Measurements from ENCODE around the gene RESF1.

RESF1 gene

GRCh38 chr12:31959701-31960391, 631 bp downstream of the RESF1 start:
- FAIRE-seq, result no peak

GRCh38 chr12:31961137-31961536, 1.9 kb downstream of the RESF1 start:
- no peak for FAIRE-seq

GRCh38 chr12:31962076-31962475, 2.9 kb downstream of the RESF1 start:
- FAIRE-seq, result no peak

DNA sequence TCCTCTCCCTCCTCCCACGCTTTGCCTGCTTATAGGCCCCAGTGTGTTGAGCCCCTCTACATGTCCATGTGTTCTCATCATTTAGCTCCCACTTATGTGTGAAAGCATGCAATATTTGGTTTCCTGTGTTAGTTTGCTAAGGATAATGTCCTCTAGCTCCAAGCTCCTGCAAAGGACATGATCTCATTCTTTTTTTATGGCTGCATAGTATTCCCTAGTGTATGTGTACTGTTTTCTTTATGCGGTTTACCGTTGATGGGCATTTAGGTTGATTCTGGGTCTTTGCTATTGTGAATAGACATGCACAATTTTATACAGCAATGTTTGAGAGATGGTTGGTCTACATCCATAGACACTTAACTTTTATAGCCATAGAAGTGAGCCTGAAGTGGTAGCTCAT, 5.1 kb downstream of the RESF1 start:
- FAIRE-seq, result no peak

DNA sequence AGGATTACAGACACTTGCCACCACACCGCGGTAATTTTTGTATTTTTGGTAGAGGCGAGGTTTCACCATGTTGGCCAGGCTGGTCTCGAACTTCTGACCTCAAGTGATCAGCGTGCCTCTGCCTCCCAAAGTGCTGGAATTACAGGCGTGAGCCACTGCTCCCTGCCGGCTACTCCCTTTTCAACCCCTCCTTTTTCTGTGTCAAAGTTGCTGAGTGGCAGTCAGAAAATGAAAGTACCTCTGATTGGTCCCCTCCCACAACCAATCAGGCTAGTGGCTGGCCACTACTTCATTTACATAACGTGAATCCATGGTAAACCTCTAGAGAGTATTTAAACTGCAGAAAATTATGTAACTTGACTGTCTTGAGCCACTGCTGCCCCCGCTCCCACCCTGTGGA, 5.9 kb downstream of the RESF1 start:
- FAIRE-seq, result no peak

DNA sequence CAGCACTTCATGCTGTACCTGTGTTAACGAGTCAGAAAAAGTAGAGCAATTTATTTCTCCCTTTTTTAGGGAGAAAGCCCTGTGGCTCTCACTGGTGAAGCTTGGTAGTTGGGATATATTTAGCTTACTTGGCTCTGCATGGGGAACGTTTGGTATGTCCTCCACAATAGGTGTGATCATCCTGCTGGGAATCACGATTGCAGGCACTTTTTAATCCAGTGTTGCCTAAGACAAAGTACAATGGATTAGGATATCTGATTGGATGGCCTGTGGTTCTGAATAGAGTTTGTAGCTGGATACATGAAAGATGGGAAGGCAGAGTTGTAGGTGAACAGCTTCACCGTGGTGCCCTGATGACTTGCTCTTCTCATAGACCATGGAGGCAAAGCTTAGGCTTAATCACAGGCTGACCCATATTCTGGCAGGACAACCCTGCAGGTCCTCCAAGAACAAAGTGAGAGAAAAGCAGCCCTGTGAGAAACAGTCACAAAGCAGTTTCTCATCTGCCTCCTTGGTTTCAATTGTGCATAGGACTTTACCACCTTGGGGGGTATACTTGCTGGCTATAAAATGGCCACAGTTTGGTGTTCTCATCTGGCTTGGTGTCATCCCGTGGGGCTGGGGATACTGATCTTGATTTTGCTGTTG, 7.5 kb downstream of the RESF1 start:
- FAIRE-seq, result no peak

- FAIRE-seq, result no peak
Observed at GRCh38 chr12:31967539-31967938, 8.3 kb downstream of the RESF1 start.

DNA sequence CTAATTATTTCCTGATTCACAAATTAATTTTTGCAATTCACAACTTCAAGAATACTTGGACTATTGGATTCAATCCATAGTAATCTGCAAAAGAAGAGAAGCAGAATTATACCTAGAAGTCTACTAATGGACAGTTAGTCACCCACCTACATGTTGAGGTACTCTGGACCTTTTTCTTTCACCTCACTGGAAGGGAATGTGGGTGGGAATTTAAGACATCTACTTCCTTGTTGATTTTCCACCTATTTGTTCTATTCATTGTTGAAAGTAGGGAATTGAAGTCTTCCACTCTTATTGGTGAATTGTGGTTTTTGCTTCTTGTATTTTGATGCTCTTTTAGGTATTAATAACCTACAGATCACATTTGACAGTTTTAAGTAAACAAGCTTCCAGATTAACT, 11.0 kb downstream of the RESF1 start:
- FAIRE-seq, result no peak

GRCh38 chr12:31973818-31974217, 14.6 kb downstream of the RESF1 start:
- FAIRE-seq, result no peak

- FAIRE-seq, result no peak
Observed at GRCh38 chr12:31974673-31975072, 15.5 kb downstream of the RESF1 start.

DNA sequence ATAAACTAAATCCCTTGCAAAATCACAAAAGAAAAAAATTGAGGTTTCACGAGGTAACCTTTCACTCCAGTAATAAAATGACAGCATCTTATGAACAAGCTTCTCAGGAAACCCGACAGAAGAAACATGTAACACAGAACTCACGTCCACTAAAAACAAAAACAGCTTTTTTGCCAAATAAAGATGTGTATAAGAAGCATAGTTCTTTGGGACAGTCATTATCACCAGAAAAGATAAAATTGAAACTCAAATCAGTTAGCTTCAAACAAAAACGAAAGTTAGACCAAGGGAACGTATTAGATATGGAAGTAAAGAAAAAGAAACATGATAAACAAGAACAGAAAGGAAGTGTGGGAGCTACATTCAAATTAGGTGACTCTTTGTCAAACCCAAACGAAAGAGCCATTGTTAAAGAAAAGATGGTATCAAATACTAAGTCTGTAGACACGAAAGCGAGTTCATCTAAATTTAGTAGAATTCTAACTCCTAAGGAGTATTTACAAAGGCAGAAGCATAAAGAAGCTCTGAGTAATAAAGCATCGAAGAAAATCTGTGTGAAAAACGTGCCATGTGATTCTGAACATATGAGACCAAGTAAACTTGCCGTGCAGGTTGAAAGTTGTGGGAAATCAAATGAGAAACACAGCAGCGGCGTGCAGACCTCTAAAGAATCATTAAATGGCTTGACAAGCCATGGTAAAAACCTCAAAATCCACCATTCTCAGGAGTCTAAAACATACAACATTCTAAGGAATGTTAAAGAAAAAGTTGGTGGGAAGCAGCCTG, 25.8 kb downstream of the RESF1 start:
- no peak for FAIRE-seq

DNA sequence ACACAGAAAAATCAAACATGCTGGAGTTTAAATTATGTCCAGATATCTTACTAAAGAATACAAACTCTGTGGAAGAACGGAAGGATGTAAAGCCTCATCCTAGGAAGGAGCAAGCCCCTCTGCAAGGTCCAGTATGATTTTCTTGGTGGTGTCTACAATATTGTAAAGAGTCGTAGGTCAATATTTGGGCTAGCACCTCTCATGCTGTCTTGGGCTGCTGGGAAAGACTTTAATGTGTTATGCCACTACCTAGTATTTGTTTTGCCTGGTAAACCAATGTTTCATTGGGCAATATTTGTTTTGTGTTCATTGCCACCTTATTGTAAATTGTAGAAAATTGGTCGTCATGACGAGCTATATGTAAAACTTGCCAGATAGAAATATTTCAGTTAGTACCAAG, 26.6 kb downstream of the RESF1 start:
- no peak for FAIRE-seq

DNA sequence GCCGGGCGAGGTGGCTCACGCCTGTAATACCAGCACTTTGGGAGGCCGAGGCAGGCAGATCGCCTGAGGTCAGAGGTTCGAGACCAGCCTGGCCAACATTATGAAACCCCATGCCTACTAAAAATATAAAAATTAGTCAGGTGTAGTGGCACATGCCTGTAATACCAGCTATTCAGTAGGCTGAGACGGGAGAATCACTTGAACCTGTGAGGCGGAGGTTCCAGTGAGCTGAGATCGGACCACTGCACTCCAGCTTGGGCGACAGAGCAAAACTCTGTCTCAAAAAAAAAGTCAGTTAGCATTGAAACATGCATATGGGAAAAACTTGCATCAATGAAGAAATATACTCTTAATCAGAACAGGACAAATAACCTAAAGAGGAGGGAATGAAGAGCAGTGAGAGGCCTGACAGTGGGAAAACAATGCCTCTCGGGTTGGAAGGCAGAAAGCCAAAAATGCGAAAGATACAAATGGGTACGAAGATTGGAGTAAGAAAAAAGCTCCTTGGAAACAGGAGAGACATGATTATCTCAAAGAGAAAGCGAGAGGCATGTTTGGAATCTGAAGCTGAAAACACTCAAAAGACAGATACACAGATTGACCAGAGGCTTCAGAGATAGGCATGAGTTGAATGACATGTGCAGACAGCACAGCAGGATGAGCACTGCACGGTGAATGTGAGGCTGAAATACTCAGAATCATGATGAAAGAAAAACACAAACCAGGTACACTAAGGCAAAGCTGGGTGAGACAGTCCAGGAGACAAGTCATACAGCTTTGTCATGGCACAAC, 30.6 kb downstream of the RESF1 start:
- no peak for FAIRE-seq

GRCh38 chr12:31991146-31991545, 31.9 kb downstream of the RESF1 start:
- no peak for FAIRE-seq

DNA sequence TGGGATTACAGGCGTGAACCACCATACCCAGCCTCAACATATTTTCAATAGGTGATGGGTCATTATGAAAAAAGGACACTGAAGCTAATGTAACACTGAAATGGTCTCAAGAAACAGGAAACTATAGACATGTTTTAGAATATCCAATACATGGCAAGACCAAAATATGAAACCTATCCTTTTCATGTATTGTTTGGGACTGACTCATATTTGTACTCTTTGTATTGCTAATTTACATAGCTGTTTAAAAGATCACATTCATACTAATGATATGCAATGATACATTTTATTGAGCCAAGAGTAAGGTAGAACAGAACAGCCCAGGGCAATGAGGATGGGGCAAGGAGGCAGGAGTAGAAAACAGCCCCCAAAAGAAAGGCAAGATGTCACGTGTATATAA, 32.6 kb downstream of the RESF1 start:
- no peak for FAIRE-seq

DNA sequence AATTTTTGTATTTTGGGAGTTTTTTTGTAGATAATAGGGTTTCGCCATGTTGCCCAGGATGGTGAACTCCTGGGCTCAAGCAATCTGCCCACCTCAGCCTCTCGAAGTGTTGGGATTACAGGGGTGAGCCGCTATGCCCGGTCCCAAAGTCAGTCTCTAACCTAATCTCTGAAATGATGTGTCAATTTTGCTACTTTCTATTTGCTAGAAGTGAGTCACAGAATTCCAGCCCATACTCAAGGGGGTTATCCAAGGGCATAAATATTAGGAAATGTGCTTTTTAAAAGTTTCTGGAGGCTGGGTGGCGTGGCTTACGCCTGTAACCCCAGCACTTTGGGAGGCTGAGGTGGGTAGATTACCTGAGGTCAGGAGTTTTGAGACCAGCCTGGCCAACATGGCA, 40.5 kb downstream of the RESF1 start:
- FAIRE-seq, result no peak

- FAIRE-seq, result no peak
Observed at GRCh38 chr12:32000373-32001005, 41.3 kb downstream of the RESF1 start.

- no peak for FAIRE-seq
Observed at GRCh38 chr12:32002848-32003493, 43.8 kb downstream of the RESF1 start.

- no peak for FAIRE-seq
Observed at GRCh38 chr12:32003654-32004053, 44.4 kb downstream of the RESF1 start.

DNA sequence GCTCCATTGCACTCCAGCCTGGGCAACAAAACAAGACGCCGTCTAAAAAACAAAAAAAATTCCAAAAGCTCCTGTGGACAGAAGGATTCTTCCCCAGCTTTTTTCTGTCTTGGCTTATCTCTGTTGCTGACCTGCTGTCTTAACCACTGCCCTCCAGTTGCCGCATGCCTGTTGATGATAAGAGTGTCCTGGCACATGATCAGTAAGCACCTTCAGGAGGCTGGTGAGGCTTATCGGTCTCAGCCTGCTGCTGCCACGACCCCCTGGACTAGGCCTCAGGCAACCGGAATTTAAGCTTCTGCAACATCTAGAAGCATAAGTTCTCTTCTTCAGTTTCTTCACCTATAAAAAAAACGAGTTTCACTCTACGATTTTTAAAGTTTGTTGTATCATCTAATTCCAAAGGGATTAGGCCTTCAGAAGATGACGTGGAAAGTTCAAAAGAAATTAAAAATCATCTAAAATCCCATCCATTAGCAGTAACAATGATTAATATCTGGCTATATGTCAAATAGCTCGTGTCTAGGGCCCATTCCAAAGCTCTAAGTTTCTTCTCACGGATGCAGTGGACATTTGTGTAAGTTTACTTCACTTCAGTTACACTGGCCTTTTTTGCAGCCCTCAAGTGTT, 46.4 kb downstream of the RESF1 start:
- no peak for FAIRE-seq

Measured in A204.1 (cell line).